Measurements from ENCODE around the gene HMX3. TPM values are rescaled to one million over a fixed set of nuclear protein-coding genes. Genes with fewer than 3 reads are reported as not detected.

HMX3 gene
- total and polyA plus RNA-seq, 2 of the 8 experiments (the other 6 are each of a cell fraction or from before 2014, with no cell fraction given), result 0.05 TPM; not detected in 1

- TF ChIP-seq MAFK (IDR thresholded peaks at IDR 0.05; ENCODE audit: low read depth, low read length) (no peak), KDM1A (IDR thresholded peaks at IDR 0.05; ENCODE audit: borderline replicate concordance, low read length) (no peak), BACH1 (IDR thresholded peaks at IDR 0.05; ENCODE audit: low read length) (no peak), SP1 (IDR thresholded peaks at IDR 0.05; ENCODE audit: low read depth, low read length) (no peak), HDAC6 (IDR thresholded peaks at IDR 0.05; ENCODE audit: low read depth, low read length) (no peak), SUZ12 (IDR thresholded peaks at IDR 0.05; ENCODE audit: low read length) (peak; percentile 99), SIX5 (IDR thresholded peaks at IDR 0.05; ENCODE audit: low read depth, low read length) (no peak), POU5F1 (IDR thresholded peaks at IDR 0.05; ENCODE audit: low read depth, low read length) (no peak), JUN (IDR thresholded peaks at IDR 0.05; ENCODE audit: low read depth, low read length) (no peak), TAF7 (optimal IDR thresholded peaks at IDR 0.05; ENCODE audit: borderline replicate concordance, low read depth, low read length) (no peak), FOSL1 (IDR thresholded peaks at IDR 0.05; ENCODE audit: insufficient read depth, low read depth, low read length) (no peak), POLR2A (IDR thresholded peaks at IDR 0.05; ENCODE audit: control extremely low read depth in 1 of 2, low read depth in 2 of 2, low read length in 2 of 2) (no peak), CTBP2 (IDR thresholded peaks at IDR 0.05; ENCODE audit: borderline replicate concordance, insufficient read depth, insufficient read length, low read length) (peak; percentile 84), CREB1 (IDR thresholded peaks at IDR 0.05) (no peak), NANOG (IDR thresholded peaks at IDR 0.05; ENCODE audit: insufficient read depth, low read depth, low read length, poor library complexity, severe bottlenecking) (no peak), ZNF274 (IDR thresholded peaks at IDR 0.05; ENCODE audit: borderline replicate concordance, extremely low read depth, low read length) (no peak), EP300 (IDR thresholded peaks at IDR 0.05; ENCODE audit: borderline replicate concordance in 1 of 2, low read depth in 2 of 2, low read length in 2 of 2) (no peak), GTF2F1 (IDR thresholded peaks at IDR 0.05; ENCODE audit: borderline replicate concordance, low read depth, low read length) (no peak), PHF8 (conservative IDR thresholded peaks at IDR 0.05; ENCODE audit: low read depth, low read length) (no peak), KDM5A (IDR thresholded peaks at IDR 0.05; ENCODE audit: low read length) (no peak), SRF (IDR thresholded peaks at IDR 0.05; ENCODE audit: low read depth, low read length) (no peak), TEAD4 (IDR thresholded peaks at IDR 0.05; ENCODE audit: low read depth, low read length) (no peak), RBBP5 (IDR thresholded peaks at IDR 0.05; ENCODE audit: borderline replicate concordance, low read depth, low read length) (peak; percentile 66; the same call in 1 of the 2 replicates), KDM4A (IDR thresholded peaks at IDR 0.05; ENCODE audit: low read depth, low read length, severe bottlenecking) (peak; percentile 50)
These were observed 1.3 kb downstream of the HMX3 start (continued) for GRCh38 chr10:123136806-123137642.
